VCaP (cell line): ENCODE data around the gene HOATZ.

ENCODE experiments used
- H3K27ac ChIP-seq: fragments of 450-650 bp; 2 replicates; pipeline ENCODE4 v1.5.1; 2017
- CTCF ChIP-seq: fragments of 450-650 bp; conservative IDR thresholded peaks from 2 replicates; pipeline ENCODE4 v1.5.1; 2017; ENCODE audit warnings: mild to moderate bottlenecking, moderate library complexity

The HOATZ gene

DNA sequence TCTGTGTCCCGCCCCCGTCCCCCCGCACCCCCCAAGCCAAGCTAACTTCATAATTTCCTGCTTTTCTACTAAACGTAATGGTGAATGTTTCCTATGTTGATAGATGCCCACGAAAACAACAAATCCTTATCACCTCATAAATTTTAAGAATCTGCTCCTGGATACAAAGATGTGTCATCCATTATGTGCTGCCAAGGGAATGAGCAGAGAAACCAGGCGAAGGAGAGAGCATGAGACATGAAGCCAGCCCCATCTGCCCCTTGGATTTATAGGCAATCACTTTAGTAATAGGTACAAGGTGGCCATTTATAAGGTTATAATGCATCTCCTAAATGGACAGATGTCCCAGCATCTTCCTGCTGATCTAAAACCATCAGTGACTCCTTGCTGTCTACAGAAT lies 56.2 kb downstream of the HOATZ start:
- no peak for TF ChIP-seq CTCF
- H3K27ac ChIP-seq: no peak overlapping the region

GRCh38 chr11:111571829-111572501 lies 57.4 kb downstream of the HOATZ start:
- TF ChIP-seq CTCF: no peak
- H3K27ac ChIP-seq: no peak overlapping the region

DNA sequence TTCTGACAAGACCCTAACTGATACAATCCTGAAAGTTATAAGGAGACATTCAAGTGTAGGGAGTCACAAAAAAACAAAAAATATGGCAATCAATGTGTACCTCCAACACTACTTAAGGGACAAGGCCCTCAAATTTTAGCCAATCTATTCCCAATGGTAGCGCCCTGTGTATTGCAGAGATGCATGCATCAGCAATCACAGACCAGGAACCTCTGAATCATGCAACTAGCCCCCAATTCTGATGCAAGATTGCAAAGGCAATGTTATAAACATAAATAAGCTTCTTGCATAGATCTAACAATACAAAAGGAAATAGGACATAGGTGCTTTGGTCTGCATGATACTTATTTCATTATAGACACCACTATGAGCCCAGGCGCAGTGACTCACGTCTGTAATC lies 58.0 kb downstream of the HOATZ start:
- no peak overlapping the region for H3K27ac ChIP-seq
- TF ChIP-seq CTCF: no peak

GRCh38 chr11:111573821-111574249 lies 59.3 kb downstream of the HOATZ start:
- no peak for TF ChIP-seq CTCF
- no peak overlapping the region for H3K27ac ChIP-seq

- TF ChIP-seq CTCF: no peak
- H3K27ac ChIP-seq: no peak overlapping the region
These were observed 60.0 kb downstream of the HOATZ start for GRCh38 chr11:111574373-111575225.

DNA sequence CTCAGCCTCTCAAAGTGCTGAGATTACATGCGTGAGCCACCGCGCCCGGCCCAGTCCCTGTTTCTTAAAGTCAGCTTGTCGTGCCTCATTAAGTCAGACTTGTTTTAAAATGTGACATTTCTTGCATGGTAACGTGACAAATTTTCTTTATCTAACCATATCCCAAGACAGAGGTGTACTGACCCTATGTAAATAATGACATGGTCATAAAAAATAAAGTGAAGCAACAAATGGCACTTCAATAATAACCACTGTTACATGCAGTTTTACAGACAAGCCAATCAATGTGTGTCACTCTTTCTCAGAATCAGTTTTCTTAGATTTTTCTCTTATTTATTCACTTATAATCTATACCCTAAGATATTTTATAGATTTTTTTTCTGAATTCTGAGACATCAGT lies 61.2 kb downstream of the HOATZ start:
- H3K27ac ChIP-seq: no peak overlapping the region
- TF ChIP-seq CTCF: no peak

DNA sequence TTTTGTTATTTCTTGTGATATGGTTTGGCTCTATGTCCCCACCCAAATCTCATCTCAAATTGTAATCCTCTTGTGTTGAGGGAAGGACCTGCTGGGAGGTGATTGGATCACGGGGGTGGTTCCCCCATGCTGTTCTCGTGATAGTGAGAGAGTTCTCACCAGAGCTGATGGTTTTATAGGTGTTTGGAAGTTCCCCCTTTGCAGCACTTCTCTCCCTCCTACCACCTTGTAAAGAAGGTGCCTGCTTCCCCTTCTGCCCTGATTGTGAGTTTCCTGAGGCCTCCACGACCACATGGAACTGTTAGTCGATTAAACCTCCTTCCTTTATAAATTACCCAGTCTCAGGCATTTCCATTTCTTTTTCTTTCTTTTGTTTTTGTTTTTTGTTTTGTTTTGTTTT lies 63.2 kb downstream of the HOATZ start:
- TF ChIP-seq CTCF: no peak
- H3K27ac ChIP-seq: no peak overlapping the region
